Measurements from ENCODE around the gene DPEP2NB.

- TF ChIP-seq CTCF (IDR thresholded peaks at IDR 0.05; ENCODE audit: low read depth, low read length) (no peak), EZH2phosphoT487 (IDR thresholded peaks at IDR 0.05; ENCODE audit: low read depth) (no peak)
These were observed 27.0 kb downstream of the DPEP2NB start for GRCh38 chr16:67988675-67989074.

Measured in OCI-LY3 (cell line).